Brain microvascular endothelial cell (primary cell): ENCODE measurements around the gene HSPA4L.

Source experiments
- DNase-seq: peaks from one replicate; pipeline ENCODE4 v3.0.0-alpha.2; 2020
- H3K27ac ChIP-seq: fragments of 250-450 bp; sonication (Bioruptor Pico); 2 replicates; pipeline ENCODE4 v1.5.1; 2020; ENCODE audit warnings: mild to moderate bottlenecking, moderate library complexity
- H3K27me3 ChIP-seq: fragments of 250-450 bp; sonication (Bioruptor Pico); replicated peaks from 2 replicates; pipeline ENCODE4 v1.5.1; 2020; ENCODE audit warnings: mild to moderate bottlenecking
- H3K36me3 ChIP-seq: fragments of 250-450 bp; sonication (Bioruptor Pico); replicated peaks from 2 replicates; pipeline ENCODE4 v1.5.1; 2020; ENCODE audit warnings: mild to moderate bottlenecking
- H3K4me3 ChIP-seq: 2 replicates; pipeline ENCODE4 v1.5.1; 2011; ENCODE audit warnings: low read depth, mild to moderate bottlenecking, control low read depth, low read length, moderate library complexity
- CTCF ChIP-seq: IDR thresholded peaks from 2 replicates; pipeline ENCODE4 v1.5.1; 2011; ENCODE audit warnings: low read depth, mild to moderate bottlenecking, moderate library complexity, low read length, control low read depth, inconsistent platforms; ENCODE audit errors: missing control alignments
- in situ Hi-C: cut with HindIII; loops from 2 replicates; pipeline ENCODE4 v1.10.0; 2017; ENCODE audit warnings: low sequenced_read_pairs, low pct_ligation_motif_present

HSPA4L gene

GRCh38 chr4:127843704-127844600 lies 61.8 kb downstream of the HSPA4L start:
- Histone ChIP-seq H3K27ac (no peak overlapping the region), H3K36me3 (no peaks in the 10 kb centered on the region), H3K4me3 (no peak overlapping the region), H3K27me3 (no peaks in the 10 kb centered on the region)
- no peak for TF ChIP-seq CTCF
- in situ Hi-C loops = no loop called here
- no peak for DNase-seq

GRCh38 chr4:127844601-127845116 lies 62.5 kb downstream of the HSPA4L start:
- no peak overlapping the region for H3K4me3 ChIP-seq
- H3K27me3 ChIP-seq = no peaks in the 10 kb centered on the region
- no peaks in the 10 kb centered on the region for H3K36me3 ChIP-seq
- no peak overlapping the region for H3K27ac ChIP-seq
- no peak for TF ChIP-seq CTCF
- in situ Hi-C loops = no loop called here
- no peak for DNase-seq

- no peak for DNase-seq
- Histone ChIP-seq H3K27ac (no peak overlapping the region), H3K27me3 (no peaks in the 10 kb centered on the region), H3K4me3 (no peak overlapping the region), H3K36me3 (no peaks in the 10 kb centered on the region)
- in situ Hi-C loops = no loop called here
- TF ChIP-seq CTCF = no peak
Measured at GRCh38 chr4:127846061-127846460, 63.9 kb downstream of the HSPA4L start.

- Histone ChIP-seq H3K4me3 (no peak overlapping the region), H3K27ac (no peak overlapping the region), H3K27me3 (no peaks in the 10 kb centered on the region), H3K36me3 (no peaks in the 10 kb centered on the region)
- no peak for TF ChIP-seq CTCF
- in situ Hi-C loops = no loop called here
- DNase-seq = no peak
Measured at GRCh38 chr4:127846765-127847164, 64.6 kb downstream of the HSPA4L start.

GRCh38 chr4:127849505-127850234 lies 67.5 kb downstream of the HSPA4L start:
- no peak for TF ChIP-seq CTCF
- Histone ChIP-seq H3K27me3 (no peaks in the 10 kb centered on the region), H3K4me3 (no peak overlapping the region), H3K36me3 (no peaks in the 10 kb centered on the region), H3K27ac (no peak overlapping the region)
- in situ Hi-C loops = no loop called here
- no peak for DNase-seq
